ENCODE results near the gene TANC1.

GRCh38 chr2:159044804-159045286 is 76.4 kb downstream of the TANC1 start:
- TF ChIP-seq POLR2A (IDR thresholded peaks at IDR 0.05; ENCODE audit: low read length) (no peak), GATA1 (IDR thresholded peaks at IDR 0.05; ENCODE audit: low read depth, low read length) (no peak)

Data from erythroblast (primary cell).